HG02571 (cell line): ENCODE results near the gene ATRNL1.

Experiments used
- ATAC-seq: cut with Tn5 transposase; IDR thresholded peaks from one replicate; pipeline ENCODE4 v1.9.1; 2021; ENCODE audit warnings: mild to moderate bottlenecking, moderate library complexity; ENCODE audit not compliant: unreplicated experiment

ATRNL1 gene

GRCh38 chr10:115939101-115939854 lies 846.1 kb downstream of the ATRNL1 start:
- no peak for ATAC-seq

- ATAC-seq = no peak
These were observed 848.2 kb downstream of the ATRNL1 start for GRCh38 chr10:115941361-115941771.

- ATAC-seq = no peak
These were observed 848.9 kb downstream of the ATRNL1 start for GRCh38 chr10:115942101-115942500.

- ATAC-seq = no peak
These were observed 851.4 kb downstream of the ATRNL1 start for GRCh38 chr10:115944538-115944937.

- ATAC-seq = no peak
These were observed 852.7 kb downstream of the ATRNL1 start for GRCh38 chr10:115945701-115946445.

- ATAC-seq = no peak
These were observed 853.9 kb downstream of the ATRNL1 start for GRCh38 chr10:115947104-115947503.

- no peak for ATAC-seq
These were observed 855.3 kb downstream of the ATRNL1 start for GRCh38 chr10:115948465-115948864.

- ATAC-seq = no peak
These were observed 856.2 kb downstream of the ATRNL1 start for GRCh38 chr10:115949282-115949844.

GRCh38 chr10:115950320-115950719 lies 857.2 kb downstream of the ATRNL1 start:
- no peak for ATAC-seq

- ATAC-seq = no peak
These were observed 858.1 kb downstream of the ATRNL1 start for GRCh38 chr10:115951242-115951641.

GRCh38 chr10:115953281-115953680 lies 860.1 kb downstream of the ATRNL1 start:
- ATAC-seq = no peak

- no peak for ATAC-seq
These were observed 860.8 kb downstream of the ATRNL1 start for GRCh38 chr10:115953968-115954367.

- ATAC-seq = no peak
These were observed 863.3 kb downstream of the ATRNL1 start for GRCh38 chr10:115956225-115957011.

- no peak for ATAC-seq
These were observed 863.8 kb downstream of the ATRNL1 start for GRCh38 chr10:115957012-115957399.

- no peak for ATAC-seq
These were observed 864.7 kb downstream of the ATRNL1 start for GRCh38 chr10:115957786-115958442.

GRCh38 chr10:115963848-115964247 lies 870.7 kb downstream of the ATRNL1 start:
- ATAC-seq = no peak

- no peak for ATAC-seq
These were observed 871.7 kb downstream of the ATRNL1 start for GRCh38 chr10:115964827-115965226.

- no peak for ATAC-seq
These were observed 872.2 kb downstream of the ATRNL1 start for GRCh38 chr10:115965376-115965775.

GRCh38 chr10:115968236-115968635 lies 875.1 kb downstream of the ATRNL1 start:
- no peak for ATAC-seq

- ATAC-seq = no peak
These were observed 876.4 kb downstream of the ATRNL1 start for GRCh38 chr10:115969591-115969990.

- ATAC-seq = no peak
These were observed 878.8 kb downstream of the ATRNL1 start for GRCh38 chr10:115971921-115972320.
